Subcutaneous adipose tissue (tissue), 4 donors: ENCODE measurements around the gene KMT5C. TPM values are rescaled to one million over a fixed set of nuclear protein-coding genes. Genes with fewer than 3 reads are reported as not detected.

Source experiments
- total RNA-seq, 4 donors: library from RNA; depleted of rRNA; stranded (reverse); fragments of >200 nt; gene quantifications; one replicate each; pipeline ENCODE4 v1.1.0, GENCODE V29; 2016
- TF ChIP-seq, protein P1 (sequence below): fragments of 450-650 bp; IDR thresholded peaks from one replicate; pipeline ENCODE4 v1.5.1; 2016; ENCODE audit warnings: low read depth, mild to moderate bottlenecking, control low read depth, antibody characterized with exemption, moderate library complexity

KMT5C gene
- total RNA-seq, 4 donors from 2014 or later, result 7.0 to 24.1 (median 8.0) TPM

DNA sequence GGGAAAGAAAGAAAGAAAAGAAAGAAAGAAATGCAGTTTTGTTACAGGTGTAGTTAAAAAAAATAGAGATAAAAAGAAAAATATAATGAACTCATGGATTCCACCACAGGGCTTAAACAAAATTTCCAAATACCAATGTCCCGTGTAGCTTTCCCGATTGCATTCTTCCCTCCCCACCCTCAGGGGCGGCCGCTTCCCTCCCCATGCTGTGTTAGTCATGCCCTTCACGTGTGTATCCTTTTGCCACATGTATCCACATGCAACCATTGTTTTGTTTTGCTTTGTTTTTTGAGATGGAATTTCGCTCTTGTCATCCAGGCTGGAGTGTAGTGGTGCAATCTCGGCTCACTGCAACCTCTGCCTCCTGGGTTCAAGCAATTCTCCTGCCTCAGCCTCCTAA lies 3.6 kb upstream of the KMT5C start:
- TF ChIP-seq, protein P1, sequence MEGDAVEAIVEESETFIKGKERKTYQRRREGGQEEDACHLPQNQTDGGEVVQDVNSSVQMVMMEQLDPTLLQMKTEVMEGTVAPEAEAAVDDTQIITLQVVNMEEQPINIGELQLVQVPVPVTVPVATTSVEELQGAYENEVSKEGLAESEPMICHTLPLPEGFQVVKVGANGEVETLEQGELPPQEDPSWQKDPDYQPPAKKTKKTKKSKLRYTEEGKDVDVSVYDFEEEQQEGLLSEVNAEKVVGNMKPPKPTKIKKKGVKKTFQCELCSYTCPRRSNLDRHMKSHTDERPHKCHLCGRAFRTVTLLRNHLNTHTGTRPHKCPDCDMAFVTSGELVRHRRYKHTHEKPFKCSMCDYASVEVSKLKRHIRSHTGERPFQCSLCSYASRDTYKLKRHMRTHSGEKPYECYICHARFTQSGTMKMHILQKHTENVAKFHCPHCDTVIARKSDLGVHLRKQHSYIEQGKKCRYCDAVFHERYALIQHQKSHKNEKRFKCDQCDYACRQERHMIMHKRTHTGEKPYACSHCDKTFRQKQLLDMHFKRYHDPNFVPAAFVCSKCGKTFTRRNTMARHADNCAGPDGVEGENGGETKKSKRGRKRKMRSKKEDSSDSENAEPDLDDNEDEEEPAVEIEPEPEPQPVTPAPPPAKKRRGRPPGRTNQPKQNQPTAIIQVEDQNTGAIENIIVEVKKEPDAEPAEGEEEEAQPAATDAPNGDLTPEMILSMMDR, result no peak

DNA sequence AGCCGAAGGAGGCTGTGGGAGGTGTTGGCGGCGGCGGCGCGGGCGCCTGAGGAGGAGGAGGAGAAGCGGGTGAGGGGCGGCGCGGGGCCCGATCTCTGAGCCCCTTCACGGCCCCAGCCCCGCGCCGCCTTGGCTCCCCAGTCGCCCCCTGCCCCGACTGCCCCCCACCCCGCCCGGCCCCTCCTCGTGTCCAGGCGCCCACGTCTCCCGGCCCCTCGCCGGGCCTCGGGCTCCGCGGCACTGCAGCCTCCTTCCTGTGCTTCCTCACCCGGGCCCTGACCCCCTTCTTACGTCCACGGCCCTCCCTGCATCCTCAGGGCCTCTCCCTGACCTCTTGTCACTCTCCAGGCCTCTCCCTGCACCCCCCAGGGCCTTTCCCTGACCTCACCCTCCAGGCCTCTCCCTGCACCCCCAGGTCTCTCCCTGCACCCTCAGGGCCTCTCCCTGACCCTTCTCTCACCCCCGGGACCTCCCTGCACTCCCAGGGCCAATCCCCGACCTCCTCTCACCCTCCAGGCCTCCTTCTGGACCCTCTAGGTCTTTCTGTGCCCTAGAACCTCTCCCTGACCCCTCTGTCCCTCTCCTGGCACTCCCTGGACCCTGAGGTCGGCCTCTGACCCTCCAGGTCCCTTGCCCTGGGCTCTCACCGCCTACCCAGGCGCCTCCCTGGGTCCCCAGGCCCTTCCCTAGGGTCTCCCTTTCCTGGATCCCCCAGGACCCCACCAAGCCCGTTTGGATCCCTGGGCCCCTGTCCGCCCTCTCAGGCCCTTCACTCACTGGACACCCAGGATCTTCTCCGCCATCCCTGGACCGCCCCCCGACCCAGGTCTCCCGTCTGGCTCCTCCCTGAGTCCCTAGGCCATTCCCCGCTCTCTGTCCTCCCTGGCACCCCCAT lies 460 bp downstream of the KMT5C start:
- TF ChIP-seq, protein P1, result no peak

DNA sequence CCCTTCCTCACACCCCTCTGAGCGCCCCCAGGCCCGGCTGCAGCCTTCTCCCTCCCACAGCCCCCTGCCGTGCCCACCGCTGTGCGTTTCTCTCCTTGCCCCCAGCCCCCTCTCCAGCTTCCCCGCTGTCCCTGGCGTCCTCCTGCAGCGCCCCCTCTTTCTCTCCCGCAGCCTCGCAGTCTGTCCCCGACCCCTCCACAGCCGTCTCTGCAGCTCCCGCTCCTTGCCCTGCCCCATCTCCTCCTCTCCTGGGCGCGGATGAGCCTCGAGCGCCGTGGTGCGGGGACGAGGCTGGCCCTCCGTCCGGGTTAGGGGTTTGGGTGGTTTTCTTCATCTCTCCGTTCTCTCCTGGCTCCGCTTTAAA lies 1.1 kb downstream of the KMT5C start:
- TF ChIP-seq, protein P1, result no peak

DNA sequence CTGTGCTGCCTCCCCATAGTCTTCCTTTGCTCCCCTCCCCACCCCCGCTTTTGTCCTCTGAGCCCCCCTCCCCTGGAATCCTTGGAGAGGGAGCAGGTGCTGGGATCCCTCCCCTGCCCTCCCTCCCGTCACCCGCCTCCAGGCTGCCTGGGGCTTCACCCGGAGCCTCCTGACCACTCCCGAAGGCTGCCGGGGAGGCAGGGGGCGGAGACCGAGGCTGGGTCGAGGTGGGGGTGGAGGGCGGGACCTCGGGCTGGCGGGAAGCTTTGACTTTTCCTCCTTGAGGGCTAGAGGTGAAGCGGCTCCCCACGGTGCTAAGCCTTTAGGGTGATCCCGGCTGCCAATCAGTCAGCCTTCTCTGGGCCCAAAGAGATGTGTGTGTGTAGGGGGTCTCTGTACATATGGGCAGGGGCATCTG lies 1.5 kb downstream of the KMT5C start:
- TF ChIP-seq, protein P1, result no peak

DNA sequence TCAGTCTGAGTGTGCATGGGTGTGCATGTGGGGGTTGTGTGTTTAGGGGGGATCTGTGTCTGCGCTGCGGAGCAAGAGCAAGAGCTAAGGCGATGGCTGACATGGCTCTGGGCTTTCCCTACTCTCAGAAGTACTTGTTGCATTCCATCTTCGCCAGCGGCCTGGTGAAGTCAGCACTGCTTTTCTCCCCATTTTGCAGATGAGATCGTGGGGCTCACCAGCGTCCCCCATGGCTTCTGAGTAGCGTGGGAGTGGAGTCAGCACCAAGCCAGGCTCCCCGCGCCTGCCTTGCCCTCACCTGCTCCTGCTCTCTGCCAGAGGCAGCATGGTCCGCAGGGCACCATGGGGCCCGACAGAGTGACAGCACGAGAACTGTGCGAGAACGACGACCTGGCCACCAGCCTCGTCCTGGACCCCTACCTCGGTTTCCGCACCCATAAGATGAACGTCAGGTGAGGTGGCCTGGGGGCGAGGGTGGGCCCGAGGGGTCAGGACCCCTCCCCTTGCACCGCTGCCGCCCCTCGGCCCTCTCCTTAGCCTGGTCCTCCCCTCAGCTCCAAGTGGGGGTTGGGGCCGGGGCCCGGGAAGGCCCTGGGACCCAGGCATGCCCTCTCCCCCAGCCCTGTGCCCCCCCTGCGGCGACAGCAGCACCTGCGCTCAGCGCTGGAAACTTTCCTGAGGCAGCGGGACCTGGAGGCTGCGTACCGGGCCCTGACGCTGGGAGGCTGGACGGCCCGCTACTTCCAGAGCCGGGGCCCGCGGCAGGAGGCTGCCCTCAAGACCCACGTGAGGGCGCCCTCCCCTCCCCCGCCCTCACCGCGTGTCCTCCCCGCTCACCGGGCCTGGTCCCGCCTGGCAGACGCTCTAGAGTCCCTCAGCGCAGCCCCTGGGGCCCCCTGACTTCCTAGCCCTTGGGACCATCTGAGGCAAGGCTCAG lies 2.2 kb downstream of the KMT5C start:
- TF ChIP-seq, protein P1, result no peak

DNA sequence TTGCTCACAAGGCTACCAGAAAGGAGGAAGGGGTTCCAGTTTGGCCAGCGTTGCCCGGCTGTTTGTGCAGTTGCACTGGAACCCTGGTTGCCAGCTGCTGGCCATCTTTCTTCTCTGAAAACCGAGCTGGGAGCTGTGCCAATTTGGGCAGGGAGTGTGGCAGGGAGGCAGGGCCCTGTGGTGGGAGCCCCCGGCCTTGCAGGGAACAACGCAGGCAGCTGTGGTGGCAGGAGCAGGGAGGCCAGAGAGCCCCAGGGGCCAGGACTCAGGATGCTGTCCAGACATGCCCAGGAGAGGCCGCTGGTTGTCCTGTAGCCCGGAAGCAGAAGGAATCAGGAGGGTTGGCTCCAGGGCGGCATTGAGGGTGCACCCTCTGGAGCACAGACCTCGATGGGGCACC lies 4.8 kb downstream of the KMT5C start:
- TF ChIP-seq, protein P1, result no peak
